Body of pancreas (tissue), 4 donors: Measurements from ENCODE around the gene TMEM145. TPM values are rescaled to one million over a fixed set of nuclear protein-coding genes. Genes with fewer than 3 reads are reported as not detected.
"Not testable (repeated sequence)": the region's sequence is repeated elsewhere in the genome, so short reads cannot be mapped to it uniquely, and the experiment has no call there.

Source experiments
- ATAC-seq: fragments of 150-250 bp; one replicate; pipeline ENCODE4 v1.9.1; 2016
- DNase-seq, 4 donors: peaks; one replicate each; pipeline ENCODE4 v3.0.0-alpha.2; 2019
- H3K27ac ChIP-seq, 4 donors: fragments of 200-600 bp; sonication (generic); 1 replicate in 3 of 4; 2 replicates in 1 of 4; pipeline versions ENCODE4 v1.5.1 to v1.6.1; 2016 to 2019; ENCODE audit warnings: mild to moderate bottlenecking in 1 of 4, mixed read lengths in 1 of 4, moderate library complexity in 1 of 4
- H3K27me3 ChIP-seq, 2 donors: fragments of 200-600 bp; sonication (generic); one replicate each; pipeline ENCODE4 v1.6.0; 2016; ENCODE audit warnings: mild to moderate bottlenecking in 1 of 2
- H3K36me3 ChIP-seq, 2 donors: fragments of 200-600 bp; sonication (generic); replicated peaks in 1 of 2; 2 replicates each; pipeline ENCODE4 v1.5.1; 2016; ENCODE audit warnings: low read depth in 2 of 2; ENCODE audit not compliant: insufficient read depth in 1 of 2
- H3K4me1 ChIP-seq: fragments of 200-600 bp; sonication (generic); one replicate; pipeline ENCODE4 v1.6.0; 2016
- H3K4me3 ChIP-seq, 2 donors: fragments of 200-600 bp; sonication (generic); 1 replicate in 1 of 2; 2 replicates in 1 of 2; pipeline ENCODE4 v1.5.1; 2016 to 2019
- H3K9me3 ChIP-seq, 3 donors: fragments of 200-600 bp; sonication (generic); 1 replicate in 2 of 3; 2 replicates in 1 of 3; pipeline ENCODE4 v1.5.1; 2016
- CTCF ChIP-seq, 7 experiments: fragments of 450-650 bp in 4 of 7; fragments of 200-600 bp in 3 of 7; sonication (generic) in 3 of 7; IDR thresholded peaks; one replicate each; pipeline ENCODE4 v1.5.1; 2016 to 2019; ENCODE audit warnings: antibody characterized with exemption in 7 of 7
- POLR2A ChIP-seq, 3 donors: fragments of 450-650 bp; IDR thresholded peaks; one replicate each; pipeline ENCODE4 v1.6.1; 2016; ENCODE audit warnings: antibody characterized with exemption in 3 of 3, mild to moderate bottlenecking in 2 of 3
- WGBS, 2 donors: methylation state at CpG; one replicate each; pipeline ENCODE4 v1.1.5; 2017; 5-methylcytosine and 5-hydroxymethylcytosine counted together
- intact Hi-C: fragments of 100-400 bp; cut with DNase I; formaldehyde crosslinking; loops from one replicate; pipeline ENCODE4 v1.15.1; 2023
- total RNA-seq, 2 donors: library from RNA; depleted of rRNA; stranded (reverse); fragments of >200 nt; gene quantifications; one replicate each; pipeline ENCODE4 v1.1.0, GENCODE V29; 2016

The TMEM145 gene
- total RNA-seq, 2 donors from 2014 or later = not detected

GRCh38 chr19:42330241-42330711 lies 17.2 kb downstream of the TMEM145 start:
- TF ChIP-seq POLR2A (IDR thresholded peaks at IDR 0.05) (no peak), CTCF (IDR thresholded peaks at IDR 0.05) (no peak)
- DNase-seq = no peak
- peaks cover 22% of the 10 kb centered on the region for H3K4me1 ChIP-seq
- 50 to 55% methylated on average over 2 of the region's 2 CpGs for whole genome bisulfite sequencing, 2 donors
- no peak overlapping the region for H3K4me3 ChIP-seq
- H3K27ac ChIP-seq = no peak overlapping the region
- no peaks in the 10 kb centered on the region for H3K9me3 ChIP-seq
- no peaks in the 10 kb centered on the region for H3K27me3 ChIP-seq
- ATAC-seq = no peak
- no peaks in the 10 kb centered on the region for H3K36me3 ChIP-seq
- intact Hi-C loops = no loop called here

DNA sequence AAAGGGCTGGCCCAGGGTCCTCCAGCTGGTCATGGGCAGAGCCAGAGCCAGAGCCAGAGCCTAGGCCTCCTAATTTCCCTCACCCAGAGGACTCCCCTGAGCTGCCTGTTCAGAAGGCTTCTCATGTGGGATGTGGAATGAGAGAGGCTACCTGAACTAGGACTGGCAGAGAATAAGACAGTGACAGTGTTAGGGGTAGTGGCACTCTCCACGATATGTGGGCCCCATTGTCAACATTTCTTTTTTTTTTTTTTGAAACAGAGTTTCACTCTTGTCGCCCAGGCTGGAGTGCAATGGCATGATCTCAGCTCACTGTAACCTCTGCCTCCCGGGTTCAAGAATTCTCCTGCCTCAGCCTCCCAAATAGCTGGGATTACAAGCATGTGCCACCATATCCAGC lies 18.2 kb downstream of the TMEM145 start:
- H3K27ac ChIP-seq, H3K27me3 ChIP-seq, H3K36me3 ChIP-seq, H3K4me3 ChIP-seq, intact Hi-C loops, H3K9me3 ChIP-seq, DNase-seq, ATAC-seq: not testable (repeated sequence)
- H3K4me1 ChIP-seq = peaks cover 16% of the 10 kb centered on the region
- 83 to 86% methylated on average over 3 of the region's 3 CpGs for WGBS, 2 donors

- TF ChIP-seq CTCF (IDR thresholded peaks at IDR 0.05) (no peak), POLR2A (IDR thresholded peaks at IDR 0.05) (no peak)
- Histone ChIP-seq H3K9me3 (no peaks in the 10 kb centered on the region), H3K27me3 (no peaks in the 10 kb centered on the region), H3K36me3 (no peaks in the 10 kb centered on the region), H3K4me1 (peaks cover 9% of the 10 kb centered on the region), H3K4me3 (no peak overlapping the region), H3K27ac (no peak overlapping the region)
- intact Hi-C loops = no loop called here
- no peak for ATAC-seq
- no peak for DNase-seq
- WGBS, 2 donors = 85 to 94% methylated on average over 6 of the region's 6 CpGs
Measured at GRCh38 chr19:42332059-42332458, 18.9 kb downstream of the TMEM145 start.

DNA sequence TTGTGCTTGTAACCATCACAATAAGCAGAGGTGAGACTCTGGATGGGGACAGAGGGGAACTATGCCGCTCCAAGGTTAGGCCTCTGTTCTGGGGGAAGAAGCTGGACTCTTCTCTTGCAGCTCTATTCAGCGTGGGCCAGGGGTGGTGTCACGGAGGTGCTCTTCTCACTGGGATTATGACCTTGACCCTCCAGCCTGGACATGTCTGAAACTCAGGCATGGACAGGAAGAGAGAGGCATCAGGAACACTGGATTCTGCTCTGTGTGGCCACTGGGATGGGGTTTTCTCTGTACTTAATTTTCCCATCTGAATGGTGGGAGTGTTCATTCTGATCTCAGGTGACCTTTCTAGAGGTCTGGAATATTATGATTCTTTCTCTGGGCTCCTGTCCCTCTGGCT lies 19.9 kb downstream of the TMEM145 start:
- H3K27me3 ChIP-seq = no peaks in the 10 kb centered on the region
- peaks cover 1% of the 10 kb centered on the region for H3K4me1 ChIP-seq
- DNase-seq = no peak
- no peak for ATAC-seq
- no peaks in the 10 kb centered on the region for H3K9me3 ChIP-seq
- intact Hi-C loops = no loop called here
- no peaks in the 10 kb centered on the region for H3K36me3 ChIP-seq
- no peak overlapping the region for H3K4me3 ChIP-seq
- H3K27ac ChIP-seq = no peak overlapping the region
- TF ChIP-seq CTCF (IDR thresholded peaks at IDR 0.05) (no peak), POLR2A (IDR thresholded peaks at IDR 0.05) (no peak)
- WGBS, 2 donors = 71 to 95% methylated on average over 3 of the region's 3 CpGs

DNA sequence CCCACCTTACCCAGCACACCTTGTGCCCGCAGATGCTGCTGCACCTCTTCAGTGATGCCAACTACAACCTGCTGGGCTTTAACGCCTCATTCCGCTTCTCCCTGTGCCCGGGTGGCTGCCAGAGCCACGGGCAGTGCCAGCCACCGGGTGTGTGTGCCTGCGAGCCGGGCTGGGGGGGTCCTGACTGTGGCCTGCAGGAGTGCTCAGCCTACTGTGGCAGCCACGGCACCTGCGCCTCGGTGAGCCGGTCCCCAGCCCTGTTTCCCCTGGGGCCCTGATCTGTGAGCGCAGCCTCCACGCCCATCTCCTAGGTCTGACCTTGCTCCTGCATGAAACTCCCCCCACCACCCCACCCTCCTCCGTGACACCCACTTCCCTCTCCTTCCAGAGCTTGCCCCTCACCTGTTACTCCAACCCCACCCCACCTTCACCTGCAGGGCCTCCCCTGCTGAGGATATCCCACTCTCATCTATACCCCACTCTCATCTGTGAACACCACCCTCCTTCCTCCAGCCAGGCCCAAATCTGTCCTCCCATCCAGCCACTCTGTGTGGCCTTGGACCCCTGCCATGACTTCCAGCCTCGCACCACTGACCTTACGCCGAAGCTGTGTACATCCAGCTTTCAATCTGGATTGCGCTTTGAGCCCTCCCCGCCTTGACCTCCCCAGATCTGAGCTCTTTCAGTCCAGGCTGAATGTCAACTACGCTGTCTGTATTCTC lies 21.0 kb downstream of the TMEM145 start:
- no peak overlapping the region for H3K4me3 ChIP-seq
- 80 to 83% methylated on average over 11 to 15 of the region's 21 CpGs for WGBS, 2 donors
- no peak overlapping the region for H3K27ac ChIP-seq
- intact Hi-C loops = no loop called here
- no peak for TF ChIP-seq POLR2A (IDR thresholded peaks at IDR 0.05)
- H3K4me1 ChIP-seq = no peaks in the 10 kb centered on the region
- H3K36me3 ChIP-seq = no peaks in the 10 kb centered on the region
- H3K27me3 ChIP-seq = no peaks in the 10 kb centered on the region
- DNase-seq (no peak), ATAC-seq (no peak)
- H3K9me3 ChIP-seq = no peaks in the 10 kb centered on the region
